ENCODE results near the gene MYL5. TPM values are rescaled to one million over a fixed set of nuclear protein-coding genes. Genes with fewer than 3 reads are reported as not detected.
"Not testable (repeated sequence)": the region's sequence is repeated elsewhere in the genome, so short reads cannot be mapped to it uniquely, and the experiment has no call there.

MYL5 gene
- total and polyA plus RNA-seq, 2 of the 4 experiments (the other 2 are of a cell fraction) = 9.1 to 16.0 TPM

DNA sequence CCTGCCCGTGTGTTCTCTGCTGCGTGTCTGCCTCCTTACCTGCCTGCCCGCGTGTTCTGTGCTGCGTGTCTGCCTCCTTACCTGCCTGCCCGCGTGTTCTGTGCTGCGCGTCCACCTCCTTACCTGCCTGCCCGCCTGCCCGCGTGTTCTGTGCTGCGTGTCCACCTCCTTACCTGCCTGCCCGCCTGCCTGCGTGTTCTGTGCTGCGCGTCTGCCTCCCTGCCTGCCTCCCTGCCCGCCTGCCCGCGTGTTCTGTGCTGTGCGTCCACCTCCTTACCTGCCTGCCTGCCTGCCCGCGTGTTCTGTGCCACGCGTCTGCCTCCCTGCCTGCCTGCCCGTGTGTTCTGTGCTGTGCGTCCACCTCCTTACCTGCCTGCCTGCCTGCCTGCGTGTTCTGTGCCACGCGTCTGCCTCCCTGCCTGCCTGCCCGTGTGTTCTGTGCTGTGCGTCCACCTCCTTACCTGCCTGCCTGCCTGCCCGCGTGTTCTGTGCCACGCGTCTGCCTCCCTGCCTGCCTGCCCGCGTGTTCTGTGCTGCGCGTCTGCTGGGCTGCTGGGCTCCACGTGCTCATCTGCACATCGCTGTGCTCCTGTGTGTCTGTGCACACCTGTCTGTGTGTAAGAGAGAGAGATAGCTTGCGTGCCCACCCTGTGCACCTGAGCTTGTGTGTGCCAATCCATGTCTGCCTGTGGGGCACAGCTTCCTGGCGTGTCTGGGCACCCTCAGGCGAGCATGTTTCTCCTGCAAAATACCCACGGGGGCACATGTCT, 39.1 kb upstream of the MYL5 start:
- CTCF ChIA-PET; intact Hi-C loops (cut with micrococcal nuclease); H3K14ac ChIP-seq (replicated peaks; ENCODE audit: low read depth, low read length); H2AK5ac ChIP-seq (ENCODE audit: low read depth, low read length); H3K4me3 ChIP-seq (ENCODE audit: insufficient read depth, low read depth, low read length); in situ Hi-C loops (cut with MboI; ENCODE audit: low sequenced_read_pairs); H3K4ac ChIP-seq (ENCODE audit: low read depth, low read length); BruUV-seq (replicated peaks); H2BK20ac ChIP-seq (ENCODE audit: low read depth, low read length); H4K91ac ChIP-seq (ENCODE audit: insufficient read depth, low read depth, low read length); POLR2A ChIA-PET (ENCODE audit: unreplicated experiment); H4K5ac ChIP-seq (ENCODE audit: low read depth, low read length); H3K27ac ChIP-seq (ENCODE audit: insufficient read depth, low read length); DNase-seq; dilution Hi-C loops (cut with HindIII; ENCODE audit: low sequenced_read_pairs, unreplicated experiment); H3K56ac ChIP-seq (ENCODE audit: extremely low read depth, insufficient read depth, low read length); H3K4me2 ChIP-seq (ENCODE audit: low read depth, low read length); H2BK120ac ChIP-seq (ENCODE audit: low read depth, low read length); H2BK15ac ChIP-seq (ENCODE audit: low read depth, low read length); H3K36me3 ChIP-seq (ENCODE audit: control insufficient read depth, insufficient read depth, low read length); H4K8ac ChIP-seq (ENCODE audit: low read depth in 2 of 2, low read length in 2 of 2); H3K9me1 ChIP-seq (ENCODE audit: insufficient read depth, low read length); ATAC-seq (ENCODE audit: low read depth); H2BK5ac ChIP-seq (ENCODE audit: low read depth, low read length, poor library complexity, severe bottlenecking); H2AK9ac ChIP-seq (replicated peaks; ENCODE audit: low read depth, low read length, poor library complexity); H3K9ac ChIP-seq (ENCODE audit: low read depth, low read length); H3K23ac ChIP-seq (ENCODE audit: low read depth, low read length); H2AFZ ChIP-seq (replicated peaks; ENCODE audit: low read length, poor library complexity); H4K20me1 ChIP-seq (ENCODE audit: insufficient read depth, low read length); H3K4me1 ChIP-seq (ENCODE audit: control insufficient read depth, insufficient read depth, low read length); H3K18ac ChIP-seq (ENCODE audit: low read depth, low read length); H3K27me3 ChIP-seq (ENCODE audit: control insufficient read depth, insufficient read depth, low read length); H3K79me1 ChIP-seq (ENCODE audit: low read depth in 1 of 2, low read length in 2 of 2): not testable (repeated sequence)
- WGBS, 2 experiments (ENCODE audit: extremely low coverage in 2 of 2, insufficient read length in 1 of 2) = 82% methylated on average over 11 of the region's 46 CpGs; no CpG with 5 or more reads in 1 of the 2 experiments
- H3K9me3 ChIP-seq (ENCODE audit: control insufficient read depth, insufficient read depth, low read length) = peaks cover 21% of the 10 kb centered on the region

Data from IMR-90 (cell line).